HCT116 (cell line): ENCODE data around the gene AGPAT2. TPM values are rescaled to one million over a fixed set of nuclear protein-coding genes. Genes with fewer than 3 reads are reported as not detected.

Experiments
- ATAC-seq: fragments of 200-7000 bp; cut with Tn5 transposase; 2 replicates; pipeline ENCODE4 v1.9.1; 2020; ENCODE audit warnings: mild to moderate bottlenecking, moderate library complexity
- BruUV-seq: library from RNA; stranded (reverse); fragments of 400-500 nt; replicated peaks from 2 replicates; lab custom pipeline; 2021; lab: Mats Ljungman, UMichigan
- CTCF ChIA-PET: fragments of 300-600 bp; sonication (Branson Sonifier 250); formaldehyde crosslinking; loops from one replicate; lab custom pipeline; 2021; ENCODE audit warnings: antibody characterized with exemption; lab: Charles Lee
- POLR2A ChIA-PET: fragments of 300-600, 350-600 bp; sonication (Branson Sonifier 250); formaldehyde crosslinking; loops from one replicate; lab custom pipeline; 2021; ENCODE audit warnings: antibody characterized with exemption; lab: Charles Lee
- RAD21 ChIA-PET, 2 experiments: fragments of 300-600 bp; sonication (Branson Sonifier 250); formaldehyde crosslinking; loops; one replicate each; lab custom pipeline; 2023; ENCODE audit warnings: low total read pairs in 2 of 2; ENCODE audit not compliant: uncharacterized antibody in 2 of 2, unreplicated experiment in 2 of 2, low non-redundant PET in 1 of 2; lab: Charles Lee
- DNase-seq: peaks from one replicate; pipeline ENCODE4 v3.0.0-alpha.2; 2010; ENCODE audit warnings: low read depth, low spot score
- H2AFZ ChIP-seq: fragments of 200-600 bp; shearing (Covaris generic), sonication (generic); 2 replicates; pipeline ENCODE4 v1.6.1; 2017; ENCODE audit warnings: low read depth, mixed run types, mixed read lengths, antibody characterized with exemption, low read length; ENCODE audit not compliant: poor library complexity, severe bottlenecking
- H3K27ac ChIP-seq: 2 replicates; pipeline ENCODE4 v1.5.1; 2012; ENCODE audit warnings: low read depth, low read length
- H3K27me3 ChIP-seq: fragments of 200-600 bp; sonication (generic); 2 replicates; pipeline ENCODE4 v1.6.1; 2016; ENCODE audit warnings: mixed run types, low read length, mixed read lengths; ENCODE audit not compliant: insufficient read depth
- H3K36me3 ChIP-seq, 2 experiments: fragments of 200-500 bp in 1 of 2; fragments of 200-600 bp in 1 of 2; sonication (Bioruptor generic) in 1 of 2; sonication (generic) in 1 of 2; 2 replicates each; pipeline versions ENCODE4 v1.5.1 to v1.6.1; 2014 to 2016; ENCODE audit warnings: low read length in 2 of 2, inconsistent platforms in 1 of 2, mixed read lengths in 1 of 2, mixed run types in 1 of 2; ENCODE audit not compliant: insufficient read depth in 2 of 2, control insufficient read depth in 1 of 2
- H3K4me1 ChIP-seq, 2 experiments: fragments of 200-600 bp in 1 of 2; sonication (generic) in 1 of 2; 2 replicates each; pipeline versions ENCODE4 v1.5.1 to v1.6.1; 2012 to 2017; ENCODE audit warnings: low read length in 2 of 2, inconsistent platforms in 1 of 2, mild to moderate bottlenecking in 1 of 2, mixed read lengths in 1 of 2, mixed run types in 1 of 2, moderate library complexity in 1 of 2; ENCODE audit not compliant: insufficient read depth in 2 of 2, control insufficient read depth in 1 of 2
- H3K4me2 ChIP-seq: fragments of 200-600 bp; sonication (generic); 2 replicates; pipeline ENCODE4 v1.6.1; 2017; ENCODE audit warnings: mixed run types, low read length, mixed read lengths
- H3K4me3 ChIP-seq, 2 experiments: fragments of 200-600 bp in 1 of 2; sonication (generic) in 1 of 2; replicated peaks in 1 of 2; 2 replicates each; pipeline ENCODE4 v1.5.1; 2011 to 2016; ENCODE audit warnings: low read length in 2 of 2, control low read depth in 1 of 2, low read depth in 1 of 2, mild to moderate bottlenecking in 1 of 2, mixed read lengths in 1 of 2, mixed run types in 1 of 2
- H3K79me2 ChIP-seq: fragments of 200-600 bp; sonication (generic); 2 replicates; pipeline ENCODE4 v1.6.1; 2017; ENCODE audit warnings: mild to moderate bottlenecking, mixed run types, low read length, moderate library complexity, mixed read lengths; ENCODE audit not compliant: insufficient read depth
- H3K9ac ChIP-seq: fragments of 200-600 bp; sonication (generic); 2 replicates; pipeline ENCODE4 v1.6.1; 2016; ENCODE audit warnings: low read length, mixed read lengths
- H3K9me2 ChIP-seq: fragments of 200-600 bp; sonication (generic), shearing (Covaris generic); 2 replicates; pipeline ENCODE4 v1.6.1; 2017; ENCODE audit warnings: mixed run types, mild to moderate bottlenecking, moderate library complexity; ENCODE audit not compliant: insufficient read depth
- H3K9me3 ChIP-seq, 2 experiments: fragments of 200-500 bp in 1 of 2; fragments of 200-600 bp in 1 of 2; sonication (Bioruptor generic) in 1 of 2; sonication (generic) in 1 of 2; 2 replicates each; pipeline ENCODE4 v1.6.1; 2014 to 2017; ENCODE audit warnings: low read length in 2 of 2, mixed read lengths in 2 of 2, inconsistent platforms in 1 of 2, low read depth in 1 of 2, mild to moderate bottlenecking in 1 of 2, mixed run types in 1 of 2, moderate library complexity in 1 of 2; ENCODE audit not compliant: control insufficient read depth in 1 of 2, insufficient read depth in 1 of 2
- H4K20me1 ChIP-seq: fragments of 200-600 bp; sonication (generic), shearing (Covaris generic); 2 replicates; pipeline ENCODE4 v1.6.1; 2017; ENCODE audit warnings: mixed run types, mild to moderate bottlenecking, moderate library complexity; ENCODE audit not compliant: insufficient read depth
- CBX3 ChIP-seq: IDR thresholded peaks from 2 replicates; pipeline ENCODE4 v1.6.1; 2012; ENCODE audit warnings: low read depth
- EGR1 ChIP-seq: IDR thresholded peaks from 2 replicates; pipeline ENCODE4 v1.6.1; 2012; ENCODE audit warnings: low read depth
- ELF1 ChIP-seq: IDR thresholded peaks from 2 replicates; pipeline ENCODE4 v1.6.1; 2012; ENCODE audit warnings: low read depth, borderline replicate concordance
- EZH2 ChIP-seq: fragments of 200-600 bp; sonication (generic); IDR thresholded peaks from 2 replicates; pipeline ENCODE4 v1.6.1; 2017; ENCODE audit warnings: antibody characterized with exemption, mixed run types
- EZH2phosphoT487 ChIP-seq: fragments of 200-600 bp; IDR thresholded peaks from 2 replicates; pipeline ENCODE4 v1.6.1; 2018; ENCODE audit warnings: antibody characterized with exemption, borderline replicate concordance
- FOSL1 ChIP-seq: IDR thresholded peaks from 2 replicates; pipeline ENCODE4 v1.6.1; 2012; ENCODE audit warnings: low read depth
- MAX ChIP-seq: IDR thresholded peaks from 2 replicates; pipeline ENCODE4 v1.6.1; 2012
- REST ChIP-seq: IDR thresholded peaks from 2 replicates; pipeline ENCODE4 v1.6.1; 2012; ENCODE audit warnings: low read depth
- SP1 ChIP-seq: IDR thresholded peaks from 2 replicates; pipeline ENCODE4 v1.6.1; 2012; ENCODE audit warnings: low read depth
- SRF ChIP-seq: IDR thresholded peaks from 2 replicates; pipeline ENCODE4 v1.6.1; 2012; ENCODE audit warnings: low read depth
- TCF7L2 ChIP-seq: IDR thresholded peaks from 2 replicates; pipeline ENCODE4 v1.7.0; 2011; ENCODE audit warnings: borderline replicate concordance, inconsistent platforms; ENCODE audit not compliant: insufficient read depth, insufficient read length; ENCODE audit errors: extremely low read depth
- YY1 ChIP-seq: IDR thresholded peaks from 2 replicates; pipeline ENCODE4 v1.6.1; 2011; ENCODE audit warnings: low read length, low read depth, moderate library complexity, mild to moderate bottlenecking; ENCODE audit not compliant: insufficient replicate concordance; ENCODE audit errors: extremely low read depth
- ZBTB33 ChIP-seq: IDR thresholded peaks from 2 replicates; pipeline ENCODE4 v1.6.1; 2011; ENCODE audit warnings: mild to moderate bottlenecking, low read length, moderate library complexity; ENCODE audit not compliant: insufficient replicate concordance; ENCODE audit errors: extremely low read depth
- intact Hi-C: fragments of 100-400 bp; cut with micrococcal nuclease; formaldehyde crosslinking; loops from 2 replicates; pipeline ENCODE4 v1.10.0; 2022
- total RNA-seq: library from RNA; stranded (reverse); gene quantifications from one replicate; pipeline ENCODE4 v1.2.1, GENCODE V29; 2021; ENCODE audit not compliant: unreplicated experiment

AGPAT2 gene
- total RNA-seq, 1 experiment from 2014 or later: 86.0 TPM

GRCh38 chr9:136698635-136699246 lies 11.5 kb upstream of the AGPAT2 start (continued):
- TF ChIP-seq ZBTB33: no peak
- TF ChIP-seq EGR1: no peak
- TF ChIP-seq FOSL1: no peak
- TF ChIP-seq EZH2: no peak
- TF ChIP-seq SP1: no peak
- no peak for TF ChIP-seq TCF7L2
- TF ChIP-seq YY1: no peak
- no peak for TF ChIP-seq ELF1
- TF ChIP-seq EZH2phosphoT487: no peak
- no peak for TF ChIP-seq CBX3

GRCh38 chr9:136697821-136698526 lies 10.7 kb upstream of the AGPAT2 start:
- DNase-seq (no peak), ATAC-seq (no peak)
- H4K20me1 ChIP-seq: no peaks in the 10 kb centered on the region
- no peaks in the 10 kb centered on the region for H3K79me2 ChIP-seq
- ChIA-PET POLR2A (no interaction called here), CTCF (no interaction called here), RAD21 (no interaction called here)
- no peaks in the 10 kb centered on the region for H3K36me3 ChIP-seq
- no peak overlapping the region for H3K9ac ChIP-seq
- no TSS peak for BruUV-seq
- no peak overlapping the region for H3K4me2 ChIP-seq
- no peaks in the 10 kb centered on the region for H3K27me3 ChIP-seq
- H3K27ac ChIP-seq: no peak overlapping the region; the same call in 1 of the 2 replicates
- H3K9me2 ChIP-seq: no peaks in the 10 kb centered on the region
- H2AFZ ChIP-seq: no peak overlapping the region
- H3K4me3 ChIP-seq: no peak overlapping the region
- intact Hi-C loops: no loop called here
- H3K9me3 ChIP-seq: no peaks in the 10 kb centered on the region
- peaks cover 31 to 64% of the 10 kb centered on the region in 2 experiments for H3K4me1 ChIP-seq
- TF ChIP-seq ZBTB33 (no peak), SRF (no peak), EZH2phosphoT487 (no peak), REST (no peak), MAX (no peak)
